ENCODE results near the gene SV2B.
A peak's percentile ranks its signal among the peaks of the same experiment; 100 is the strongest.
"Not testable (repeated sequence)": the region's sequence is repeated elsewhere in the genome, so short reads cannot be mapped to it uniquely, and the experiment has no call there.

SV2B gene, protein sequence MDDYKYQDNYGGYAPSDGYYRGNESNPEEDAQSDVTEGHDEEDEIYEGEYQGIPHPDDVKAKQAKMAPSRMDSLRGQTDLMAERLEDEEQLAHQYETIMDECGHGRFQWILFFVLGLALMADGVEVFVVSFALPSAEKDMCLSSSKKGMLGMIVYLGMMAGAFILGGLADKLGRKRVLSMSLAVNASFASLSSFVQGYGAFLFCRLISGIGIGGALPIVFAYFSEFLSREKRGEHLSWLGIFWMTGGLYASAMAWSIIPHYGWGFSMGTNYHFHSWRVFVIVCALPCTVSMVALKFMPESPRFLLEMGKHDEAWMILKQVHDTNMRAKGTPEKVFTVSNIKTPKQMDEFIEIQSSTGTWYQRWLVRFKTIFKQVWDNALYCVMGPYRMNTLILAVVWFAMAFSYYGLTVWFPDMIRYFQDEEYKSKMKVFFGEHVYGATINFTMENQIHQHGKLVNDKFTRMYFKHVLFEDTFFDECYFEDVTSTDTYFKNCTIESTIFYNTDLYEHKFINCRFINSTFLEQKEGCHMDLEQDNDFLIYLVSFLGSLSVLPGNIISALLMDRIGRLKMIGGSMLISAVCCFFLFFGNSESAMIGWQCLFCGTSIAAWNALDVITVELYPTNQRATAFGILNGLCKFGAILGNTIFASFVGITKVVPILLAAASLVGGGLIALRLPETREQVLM

DNA sequence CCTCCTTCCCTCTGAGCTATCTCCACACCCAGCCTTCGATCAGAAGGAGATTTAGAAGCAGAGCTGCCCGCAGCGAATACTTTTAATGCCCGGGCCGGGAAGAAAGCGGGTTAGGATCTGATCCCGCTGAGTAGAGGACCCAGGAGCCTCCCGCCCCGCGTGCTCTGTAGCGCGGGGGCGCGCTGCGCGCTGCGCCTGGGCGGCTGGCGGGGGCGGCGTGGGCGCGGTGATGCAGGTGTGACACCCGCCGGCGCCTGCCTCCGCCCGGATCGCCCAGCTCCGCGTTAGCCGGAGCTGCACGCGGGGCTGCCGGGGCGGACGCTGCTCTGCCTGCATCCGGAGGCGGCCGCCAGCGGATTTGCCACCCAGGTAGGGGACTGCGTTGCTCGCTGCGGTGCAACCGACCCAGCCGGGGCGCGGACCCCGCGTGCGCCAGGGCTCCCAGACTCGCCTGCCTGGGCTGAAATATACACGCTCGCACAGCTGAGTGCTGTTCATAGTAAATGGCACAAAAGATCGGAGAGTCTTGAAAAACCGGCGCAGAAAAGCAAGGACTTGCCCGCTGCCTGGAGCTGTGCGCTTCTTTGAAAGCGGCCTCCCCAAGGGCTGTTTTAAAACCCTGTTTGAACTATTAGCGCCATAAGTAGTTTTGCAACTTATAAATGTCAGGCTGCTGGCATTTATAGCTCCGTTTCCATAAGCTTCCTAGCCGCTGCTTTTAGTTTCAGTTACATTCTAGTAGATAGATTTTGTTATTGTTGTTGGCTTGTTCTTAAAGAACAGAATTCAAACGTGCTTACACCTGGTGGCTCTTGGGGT, at the start of gene SV2B:
SV2B (plus strand) TSS at position 263 of the 819 bp plus-strand sequence. CDS start 126,007 bp downstream, outside the sequence.
- in situ Hi-C loops (cut with HindIII; ENCODE audit: low pct_ligation_motif_present, low pct_unique_long_range_greater_than_20kb, low sequenced_read_pairs): no loop called here
- peak; percentile 1 for DNase-seq

DNA sequence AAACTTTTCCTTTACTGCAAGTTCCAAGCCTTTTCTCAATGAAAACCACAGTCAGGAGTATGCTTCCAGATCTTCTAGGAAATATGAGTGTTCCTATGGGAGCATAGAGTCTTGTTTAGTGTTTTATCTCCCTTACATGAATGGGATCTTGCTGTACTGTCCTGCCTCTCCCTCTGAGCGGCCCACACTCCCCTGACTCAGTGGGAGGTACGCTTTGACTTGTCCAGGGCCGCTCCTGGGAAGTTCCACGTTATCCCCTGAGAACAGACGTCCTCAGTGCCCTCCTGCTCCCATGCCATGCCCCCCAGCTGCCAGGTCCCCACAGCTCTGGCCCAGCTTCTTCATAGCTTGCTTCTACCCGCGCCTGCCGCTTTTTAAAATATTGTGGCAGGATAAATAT, 48.8 kb upstream of the SV2B start:
- in situ Hi-C loops (cut with HindIII; ENCODE audit: low pct_ligation_motif_present, low pct_unique_long_range_greater_than_20kb, low sequenced_read_pairs): loop anchor here (25.0 kb wide), 1 partner anchor 211 kb away; no protein-coding TSS in a partner anchor
- no peak for DNase-seq

DNA sequence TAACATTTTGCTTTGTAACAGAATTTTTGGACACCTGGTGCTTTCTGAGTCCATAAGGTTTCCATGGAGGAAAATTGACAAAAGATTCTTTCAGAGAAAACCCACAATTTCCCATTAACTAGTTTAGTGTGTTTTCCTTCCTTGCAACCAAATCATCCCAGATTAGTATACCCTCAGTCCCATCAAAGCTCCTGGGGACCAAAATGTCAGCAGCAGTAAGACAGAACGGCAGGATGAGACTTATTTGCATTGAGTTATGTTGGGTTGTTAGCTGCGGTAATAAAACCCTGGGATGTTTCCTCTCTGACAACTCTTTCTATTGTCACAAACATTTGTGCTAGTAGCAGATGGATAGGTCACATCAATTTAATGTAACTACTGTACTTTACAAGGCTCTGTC, 45.2 kb upstream of the SV2B start:
- DNase-seq: no peak
- in situ Hi-C loops (cut with HindIII; ENCODE audit: low pct_ligation_motif_present, low pct_unique_long_range_greater_than_20kb, low sequenced_read_pairs): loop anchor here (25.0 kb wide), 1 partner anchor 207 kb away; no protein-coding TSS in a partner anchor

DNA sequence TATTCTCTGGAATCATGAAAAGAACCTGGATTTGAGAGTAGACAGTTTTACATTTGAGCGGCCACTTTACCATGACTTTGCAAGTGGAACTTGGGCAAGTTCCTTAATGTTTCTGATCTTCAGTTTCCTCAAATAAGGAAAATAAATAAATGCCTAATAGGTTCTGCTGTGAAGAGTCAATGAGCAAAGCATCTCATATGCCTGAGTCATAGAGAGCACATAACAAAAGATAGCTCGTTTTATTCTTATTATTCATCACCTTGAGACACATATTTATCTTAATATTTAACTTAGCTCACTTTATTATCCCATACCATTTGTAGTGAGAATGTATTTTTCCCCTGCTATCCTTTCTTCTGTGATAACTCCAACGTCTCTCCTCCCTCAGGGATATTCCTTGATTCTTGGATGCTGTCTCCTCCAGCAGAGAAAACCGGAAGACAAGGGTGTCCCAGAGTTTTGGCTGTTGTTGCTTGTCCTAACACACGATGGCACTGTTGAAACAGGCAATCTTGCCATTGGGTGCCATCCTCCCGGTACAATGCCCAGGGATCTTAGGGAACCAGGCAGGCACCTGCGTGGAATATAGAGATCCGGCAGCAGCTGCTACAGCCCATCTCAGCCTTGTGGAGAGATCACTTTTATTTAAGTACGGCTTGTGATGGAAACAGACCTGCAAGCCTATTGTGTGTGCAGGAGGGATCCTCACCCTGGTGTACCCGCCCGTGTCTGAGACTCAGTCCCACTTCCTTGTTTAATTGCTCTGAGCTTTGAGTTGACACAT, 44.3 kb upstream of the SV2B start:
- peak; percentile 70 for DNase-seq
- in situ Hi-C loops (cut with HindIII; ENCODE audit: low pct_ligation_motif_present, low pct_unique_long_range_greater_than_20kb, low sequenced_read_pairs): loop anchor here (25.0 kb wide), 1 partner anchor 207 kb away; no protein-coding TSS in a partner anchor

DNA sequence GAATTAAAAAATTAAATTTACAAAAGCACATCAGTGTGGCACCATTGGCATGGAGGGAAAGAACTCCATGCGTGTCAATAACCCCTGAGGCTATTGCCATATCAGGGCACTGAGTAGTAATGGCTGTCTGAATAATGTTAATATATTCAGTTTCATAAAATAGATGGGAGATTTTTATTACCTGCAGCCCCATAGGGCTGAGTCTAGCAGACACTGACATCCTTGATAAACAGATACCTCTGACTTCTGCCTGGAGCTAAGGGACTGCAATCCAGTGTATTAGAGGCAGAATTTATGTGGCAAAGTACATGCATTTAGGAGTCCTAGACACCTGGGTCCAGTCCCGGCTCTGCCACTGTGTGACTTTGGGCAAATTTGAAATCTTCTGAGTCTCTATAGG, 38.8 kb upstream of the SV2B start:
- no peak for DNase-seq
- in situ Hi-C loops (cut with HindIII; ENCODE audit: low pct_ligation_motif_present, low pct_unique_long_range_greater_than_20kb, low sequenced_read_pairs): loop anchor here (25.0 kb wide), 1 partner anchor 201 kb away; no protein-coding TSS in a partner anchor

DNA sequence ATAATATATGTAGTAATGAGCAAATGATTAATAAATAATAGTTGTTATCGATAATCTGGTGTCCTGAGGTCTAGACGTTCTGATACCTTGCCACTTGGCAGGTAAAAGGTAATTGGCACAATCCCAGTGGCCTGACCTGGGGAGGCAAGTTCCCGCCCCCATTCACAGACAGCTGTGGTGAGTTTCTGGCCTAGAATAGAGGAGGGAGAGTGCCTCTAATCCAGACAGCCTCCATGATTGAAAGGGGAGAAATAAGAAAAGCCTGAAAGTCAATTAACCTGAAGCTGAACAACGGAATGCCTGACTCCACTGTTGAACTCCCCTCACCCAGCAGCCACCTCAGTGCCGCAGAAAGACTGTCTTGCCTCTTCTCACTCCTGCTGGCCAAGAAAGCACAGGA, 38.1 kb upstream of the SV2B start:
- in situ Hi-C loops (cut with HindIII; ENCODE audit: low pct_ligation_motif_present, low pct_unique_long_range_greater_than_20kb, low sequenced_read_pairs): loop anchor here (25.0 kb wide), 1 partner anchor 200 kb away; no protein-coding TSS in a partner anchor
- DNase-seq: no peak

DNA sequence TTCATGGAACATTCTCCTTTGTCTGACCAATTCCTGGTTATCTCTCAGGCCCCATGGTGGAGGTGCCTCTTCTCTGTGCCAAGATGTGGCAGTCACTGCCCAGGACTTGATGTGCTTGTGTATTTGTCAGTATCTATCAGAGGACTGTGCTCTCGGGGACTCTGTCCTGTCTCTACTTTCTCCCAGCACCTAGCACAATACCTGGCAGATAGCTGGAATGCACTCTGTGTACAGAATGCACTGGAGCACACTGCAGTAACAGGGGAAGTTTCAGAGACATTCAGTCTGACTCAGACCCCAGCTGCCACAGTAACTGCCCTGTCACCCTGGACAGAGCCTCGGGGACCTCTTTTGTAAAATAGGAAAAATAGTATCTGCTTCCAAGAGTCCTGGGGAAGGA, 34.6 kb upstream of the SV2B start:
- in situ Hi-C loops (cut with HindIII; ENCODE audit: low pct_ligation_motif_present, low pct_unique_long_range_greater_than_20kb, low sequenced_read_pairs): loop anchor here (25.0 kb wide), 1 partner anchor 197 kb away; no protein-coding TSS in a partner anchor
- DNase-seq: no peak

DNA sequence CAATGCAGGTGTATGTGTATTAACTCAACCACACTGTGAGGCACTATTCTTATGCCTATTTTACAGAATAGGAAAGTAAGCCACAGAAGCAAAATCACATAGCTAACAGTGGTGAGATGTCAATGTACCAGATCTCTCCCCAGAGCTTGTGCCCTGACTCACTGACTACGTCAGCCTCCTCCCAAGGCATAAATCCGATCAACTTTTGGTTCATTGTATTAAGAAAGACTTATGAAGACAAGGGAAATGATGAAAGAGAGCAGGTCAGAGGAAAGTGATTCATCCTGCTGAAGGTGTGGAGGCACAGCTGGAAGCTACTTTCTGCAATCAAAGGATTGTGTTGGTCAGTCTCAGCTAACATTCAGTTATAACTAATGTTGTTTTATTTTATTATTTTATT, 33.0 kb upstream of the SV2B start:
- in situ Hi-C loops (cut with HindIII; ENCODE audit: low pct_ligation_motif_present, low pct_unique_long_range_greater_than_20kb, low sequenced_read_pairs): loop anchor here (25.0 kb wide), 1 partner anchor 195 kb away; no protein-coding TSS in a partner anchor
- no peak for DNase-seq

DNA sequence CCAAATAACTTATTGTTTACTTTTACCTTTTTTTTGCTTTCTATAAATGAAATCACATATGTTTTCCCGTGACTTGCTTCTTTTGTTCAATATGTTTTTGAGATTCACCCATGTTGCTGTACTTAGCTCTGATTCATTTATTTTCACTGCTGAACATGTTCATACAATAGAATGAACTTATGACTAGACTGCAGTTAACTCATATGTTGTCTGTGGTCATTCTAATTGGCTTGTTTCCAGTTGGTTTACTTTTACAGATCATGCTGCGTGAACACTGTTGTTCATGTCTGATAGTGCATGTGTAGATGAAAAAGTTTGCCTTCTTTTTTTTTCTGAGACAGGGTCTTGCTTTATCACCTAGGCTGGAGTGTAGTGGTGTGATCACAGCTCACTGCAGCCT, 31.6 kb upstream of the SV2B start:
- in situ Hi-C loops (cut with HindIII; ENCODE audit: low pct_ligation_motif_present, low pct_unique_long_range_greater_than_20kb, low sequenced_read_pairs): loop anchor here (25.0 kb wide), 1 partner anchor 194 kb away; no protein-coding TSS in a partner anchor
- DNase-seq: no peak

DNA sequence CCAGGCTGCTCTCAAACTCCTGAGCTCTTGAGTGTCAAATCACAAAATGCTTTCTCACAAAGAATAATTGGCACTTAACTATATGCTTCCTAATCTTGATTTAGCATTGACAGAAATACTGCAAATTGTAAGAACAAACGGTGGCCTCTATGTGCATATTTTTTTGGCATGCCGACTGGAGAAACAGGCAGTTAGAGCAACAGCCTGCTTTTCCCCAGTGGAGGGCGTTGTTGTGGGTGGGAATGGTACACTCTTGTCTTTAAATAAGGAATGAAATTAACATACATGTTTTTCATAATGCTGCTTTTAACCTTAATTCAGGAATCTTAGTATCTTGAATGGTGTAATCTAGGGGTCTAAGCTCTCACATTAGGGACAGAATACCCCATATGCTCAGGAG, 31.1 kb upstream of the SV2B start:
- in situ Hi-C loops (cut with HindIII; ENCODE audit: low pct_ligation_motif_present, low pct_unique_long_range_greater_than_20kb, low sequenced_read_pairs): loop anchor here (25.0 kb wide), 1 partner anchor 193 kb away; no protein-coding TSS in a partner anchor
- no peak for DNase-seq

DNA sequence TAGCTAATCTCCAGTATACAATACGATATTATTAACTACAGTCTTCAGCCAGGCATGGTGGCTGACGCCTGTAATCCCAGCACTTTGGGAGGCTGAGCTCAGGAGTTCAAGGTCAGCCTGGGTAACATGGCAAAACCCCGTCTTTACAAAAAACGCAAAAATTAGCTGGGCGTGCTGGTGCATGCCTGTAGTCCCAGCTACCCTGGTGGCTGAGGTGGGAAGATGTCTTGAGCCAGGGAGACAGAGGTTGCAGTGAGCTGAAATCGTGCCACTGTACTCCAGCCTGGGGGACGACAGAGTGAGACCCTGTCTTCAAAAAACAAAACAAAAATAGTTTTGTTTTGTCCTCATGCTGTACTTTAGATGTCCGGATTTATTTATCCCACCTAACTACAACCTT, 29.2 kb upstream of the SV2B start:
- in situ Hi-C loops (cut with HindIII; ENCODE audit: low pct_ligation_motif_present, low pct_unique_long_range_greater_than_20kb, low sequenced_read_pairs): loop anchor here (25.0 kb wide), 1 partner anchor 191 kb away; no protein-coding TSS in a partner anchor
- DNase-seq: no peak

DNA sequence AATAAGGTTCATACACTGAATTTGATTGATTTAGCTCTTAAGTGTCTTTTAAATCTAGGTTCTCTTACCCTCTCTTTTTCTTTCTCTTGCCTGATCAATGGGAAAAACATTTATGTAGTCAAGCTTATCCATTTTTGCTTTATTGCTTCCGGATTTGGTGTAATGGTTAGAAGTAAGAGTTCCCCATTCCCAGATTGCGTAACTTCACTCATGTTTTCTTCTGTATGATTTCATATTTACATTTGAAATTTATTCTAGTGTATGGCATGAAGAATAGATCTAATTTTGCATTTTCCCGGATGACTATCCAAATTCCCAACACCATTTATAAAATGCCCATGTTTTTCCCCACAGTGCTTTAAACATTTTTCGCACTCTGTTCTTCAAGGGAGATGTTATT, 27.9 kb upstream of the SV2B start:
- DNase-seq: no peak
- in situ Hi-C loops (cut with HindIII; ENCODE audit: low pct_ligation_motif_present, low pct_unique_long_range_greater_than_20kb, low sequenced_read_pairs): loop anchor here (25.0 kb wide), 1 partner anchor 190 kb away; no protein-coding TSS in a partner anchor

DNA sequence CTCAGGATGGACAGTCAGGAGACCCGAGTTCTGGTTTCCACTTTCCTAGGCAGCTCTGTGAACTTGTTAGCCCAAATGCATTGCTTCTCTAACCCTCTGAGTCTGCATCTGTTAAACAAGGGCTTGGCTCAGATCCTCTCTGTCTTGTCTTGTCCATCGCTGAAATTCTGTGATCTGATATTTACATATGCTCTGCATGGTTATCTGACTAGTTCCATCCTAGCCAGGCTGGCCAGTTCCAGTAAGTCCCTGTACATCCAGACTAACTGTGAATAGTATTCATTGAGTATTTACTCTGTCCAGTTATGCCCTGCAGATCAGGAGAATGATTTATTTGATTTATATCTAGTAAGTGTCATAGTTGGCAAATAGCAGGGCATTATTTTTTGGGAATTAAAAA, 27.0 kb upstream of the SV2B start:
- in situ Hi-C loops (cut with HindIII; ENCODE audit: low pct_ligation_motif_present, low pct_unique_long_range_greater_than_20kb, low sequenced_read_pairs): loop anchor here (25.0 kb wide), 1 partner anchor 189 kb away; no protein-coding TSS in a partner anchor
- no peak for DNase-seq

DNA sequence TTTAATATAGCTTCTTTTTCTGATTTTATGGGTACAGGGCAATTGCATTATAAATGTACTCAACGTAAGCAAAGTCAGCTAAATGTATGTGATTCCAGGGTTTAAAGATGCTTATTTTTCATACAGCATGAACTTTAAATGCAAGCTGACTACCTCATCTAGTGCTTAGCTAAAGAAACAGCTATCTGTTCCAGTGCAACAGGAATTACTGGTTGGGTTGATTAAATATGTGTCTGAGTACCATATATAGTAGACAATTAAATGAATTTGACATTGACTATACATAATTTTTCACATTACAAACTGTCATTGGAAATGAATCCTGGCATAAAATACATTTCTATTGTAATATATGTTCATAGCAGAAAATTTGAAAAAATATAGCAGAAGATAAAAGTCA, 26.3 kb upstream of the SV2B start:
- in situ Hi-C loops (cut with HindIII; ENCODE audit: low pct_ligation_motif_present, low pct_unique_long_range_greater_than_20kb, low sequenced_read_pairs): loop anchor here (25.0 kb wide), 1 partner anchor 189 kb away; no protein-coding TSS in a partner anchor
- no peak for DNase-seq

DNA sequence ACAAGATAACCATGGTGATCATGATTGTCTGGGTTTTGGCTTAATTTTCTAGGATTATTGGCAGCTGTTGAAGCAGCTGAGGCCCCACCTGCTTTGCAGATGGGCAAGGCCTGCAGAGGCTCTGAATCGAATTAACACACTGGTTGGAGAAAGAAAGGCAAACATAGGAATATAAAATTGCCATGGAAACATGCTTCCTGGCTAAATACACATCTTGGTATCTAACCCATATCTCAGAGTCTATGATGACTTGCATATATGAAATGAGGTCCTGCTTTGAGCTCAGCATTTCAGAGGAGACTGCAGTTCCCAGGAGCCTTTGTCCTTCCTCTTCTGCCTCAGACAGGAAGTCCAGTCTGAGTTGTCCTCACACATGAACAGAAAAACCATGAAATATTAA, 24.3 kb upstream of the SV2B start:
- in situ Hi-C loops (cut with HindIII; ENCODE audit: low pct_ligation_motif_present, low pct_unique_long_range_greater_than_20kb, low sequenced_read_pairs): no loop called here
- DNase-seq: no peak

DNA sequence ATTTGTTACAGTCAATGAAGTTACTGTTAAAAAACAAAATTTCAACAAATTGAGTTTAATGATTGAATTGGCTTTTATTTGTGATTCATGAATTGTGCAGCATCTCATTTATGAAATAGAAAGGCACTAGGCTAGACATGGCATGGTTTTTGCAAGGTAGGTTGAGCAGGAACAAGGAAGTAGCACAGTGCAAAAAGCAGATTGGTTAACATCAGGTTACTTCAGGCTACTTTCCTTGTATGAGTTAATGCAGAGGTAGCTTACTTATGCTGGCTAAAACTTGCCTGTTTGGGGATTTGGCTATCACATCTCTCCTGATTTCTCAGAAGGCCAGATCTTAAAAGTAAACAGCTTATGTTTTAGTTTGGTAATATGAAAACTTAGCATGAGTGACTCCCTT, 23.0 kb upstream of the SV2B start:
- no peak for DNase-seq
- in situ Hi-C loops (cut with HindIII; ENCODE audit: low pct_ligation_motif_present, low pct_unique_long_range_greater_than_20kb, low sequenced_read_pairs): no loop called here

DNA sequence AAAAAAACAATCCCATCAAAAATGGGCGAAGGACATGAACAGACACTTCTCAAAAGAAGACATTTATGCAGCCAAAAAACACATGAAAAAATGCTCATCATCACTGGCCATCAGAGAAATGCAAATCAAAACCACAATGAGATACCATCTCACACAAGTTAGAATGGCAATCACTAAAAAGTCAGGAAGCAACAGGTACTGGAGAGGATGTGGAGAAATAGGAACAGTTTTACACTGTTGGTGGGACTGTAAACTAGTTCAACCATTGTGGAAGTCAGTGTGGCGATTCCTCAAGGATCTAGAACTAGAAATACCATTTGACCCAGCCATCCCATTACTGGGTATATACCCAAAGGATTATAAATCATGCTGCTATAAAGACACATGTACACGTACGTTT, 6.2 kb upstream of the SV2B start:
- DNase-seq; in situ Hi-C loops (cut with HindIII; ENCODE audit: low pct_ligation_motif_present, low pct_unique_long_range_greater_than_20kb, low sequenced_read_pairs): not testable (repeated sequence)

DNA sequence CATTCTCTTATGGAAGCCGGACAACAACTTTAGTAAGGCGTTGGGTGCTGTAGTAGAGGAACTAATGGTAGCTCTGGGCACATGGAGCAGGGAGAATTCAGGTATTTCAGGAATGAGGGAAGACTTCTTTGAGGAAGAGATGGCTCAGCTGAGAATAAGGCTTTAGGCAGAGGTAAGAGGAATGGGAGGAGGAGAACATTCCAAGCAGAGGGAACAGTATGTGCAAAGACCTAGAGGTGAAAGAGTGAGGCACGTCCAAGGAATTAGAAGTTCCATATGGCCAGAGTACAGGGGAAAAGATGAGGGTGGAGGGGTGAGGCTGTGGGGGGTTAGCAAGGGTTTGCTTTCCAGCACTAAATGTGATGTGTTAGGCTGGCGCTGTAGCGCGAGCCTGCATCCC, 1.6 kb upstream of the SV2B start:
- no peak for DNase-seq
- in situ Hi-C loops (cut with HindIII; ENCODE audit: low pct_ligation_motif_present, low pct_unique_long_range_greater_than_20kb, low sequenced_read_pairs): no loop called here

Data from ACHN (cell line).